ENCODE results near the gene MAPK10.
A peak's percentile ranks its signal among the peaks of the same experiment; 100 is the strongest.

The MAPK10 gene

DNA sequence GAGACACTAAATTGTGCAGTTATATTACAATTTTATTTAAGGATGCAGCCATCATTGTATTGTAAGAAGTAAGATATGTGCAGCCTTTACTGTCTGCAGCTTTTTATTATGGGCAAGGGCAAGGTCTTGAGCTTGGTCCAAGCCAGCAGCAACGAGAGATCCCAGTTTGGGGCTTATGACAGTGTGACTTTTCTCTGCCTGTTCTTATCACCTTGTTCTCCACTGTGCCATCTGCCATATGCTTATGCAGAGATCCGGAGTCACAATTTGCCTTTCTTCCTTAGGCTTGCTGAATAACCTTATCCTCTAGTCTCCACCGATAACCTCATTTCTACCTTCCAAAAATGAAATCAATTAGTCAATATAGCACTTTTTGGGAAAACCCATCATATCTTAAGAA lies 30.4 kb downstream of the MAPK10 start:
- TF ChIP-seq, protein P1, sequence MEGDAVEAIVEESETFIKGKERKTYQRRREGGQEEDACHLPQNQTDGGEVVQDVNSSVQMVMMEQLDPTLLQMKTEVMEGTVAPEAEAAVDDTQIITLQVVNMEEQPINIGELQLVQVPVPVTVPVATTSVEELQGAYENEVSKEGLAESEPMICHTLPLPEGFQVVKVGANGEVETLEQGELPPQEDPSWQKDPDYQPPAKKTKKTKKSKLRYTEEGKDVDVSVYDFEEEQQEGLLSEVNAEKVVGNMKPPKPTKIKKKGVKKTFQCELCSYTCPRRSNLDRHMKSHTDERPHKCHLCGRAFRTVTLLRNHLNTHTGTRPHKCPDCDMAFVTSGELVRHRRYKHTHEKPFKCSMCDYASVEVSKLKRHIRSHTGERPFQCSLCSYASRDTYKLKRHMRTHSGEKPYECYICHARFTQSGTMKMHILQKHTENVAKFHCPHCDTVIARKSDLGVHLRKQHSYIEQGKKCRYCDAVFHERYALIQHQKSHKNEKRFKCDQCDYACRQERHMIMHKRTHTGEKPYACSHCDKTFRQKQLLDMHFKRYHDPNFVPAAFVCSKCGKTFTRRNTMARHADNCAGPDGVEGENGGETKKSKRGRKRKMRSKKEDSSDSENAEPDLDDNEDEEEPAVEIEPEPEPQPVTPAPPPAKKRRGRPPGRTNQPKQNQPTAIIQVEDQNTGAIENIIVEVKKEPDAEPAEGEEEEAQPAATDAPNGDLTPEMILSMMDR (IDR thresholded peaks at IDR 0.05; ENCODE audit: insufficient read depth, missing control alignments) = no peak
- DNase-seq (ENCODE audit: insufficient read length, low spot score) (no peak), FAIRE-seq (no peak)

- no peak for DNase-seq (ENCODE audit: insufficient read length, low spot score)
- TF ChIP-seq, protein P1 (IDR thresholded peaks at IDR 0.05; ENCODE audit: insufficient read depth, missing control alignments) = no peak
- FAIRE-seq = no peak
These were observed 33.5 kb downstream of the MAPK10 start for GRCh38 chr4:86326400-86326799.

DNA sequence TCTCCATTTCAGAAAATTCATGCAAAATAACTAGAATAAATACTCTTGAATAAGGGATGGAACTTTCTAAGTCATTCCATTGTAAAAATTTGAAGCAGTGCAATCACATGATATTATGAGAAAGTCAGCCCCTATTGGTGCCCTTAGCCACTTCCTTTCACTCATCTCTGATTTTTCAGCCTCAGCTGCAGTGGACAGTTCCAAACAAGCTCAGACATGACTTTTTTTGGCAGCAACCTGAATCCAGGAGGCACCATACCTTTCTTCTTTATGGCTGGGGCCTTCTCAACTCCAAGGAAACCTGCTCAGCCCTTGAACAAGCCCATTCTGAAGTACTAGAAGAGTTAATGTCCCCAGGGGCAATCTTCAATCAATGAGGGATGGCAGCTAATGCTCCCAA lies 40.5 kb downstream of the MAPK10 start:
- TF ChIP-seq, protein P1 (IDR thresholded peaks at IDR 0.05; ENCODE audit: insufficient read depth, missing control alignments) = no peak
- no peak for DNase-seq (ENCODE audit: insufficient read length, low spot score)
- no peak for FAIRE-seq

DNA sequence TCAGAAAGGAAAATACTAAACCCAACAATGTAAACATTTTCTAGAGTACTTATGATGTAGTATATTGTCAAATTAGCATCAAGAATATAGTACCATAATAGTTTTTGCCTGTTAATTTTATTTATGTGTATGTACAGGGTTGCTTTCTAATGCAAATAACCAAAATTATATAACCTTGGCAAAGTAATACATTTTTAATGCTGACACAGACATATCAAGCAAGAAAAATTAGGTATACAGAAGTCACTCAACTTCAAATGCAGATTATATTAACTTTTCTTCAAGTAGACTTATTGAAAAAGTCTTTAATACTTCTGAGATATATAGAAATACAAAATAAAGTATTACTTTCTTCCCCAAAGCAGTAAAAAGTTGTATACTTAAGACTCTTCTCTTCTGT lies 44.3 kb downstream of the MAPK10 start:
- FAIRE-seq (no peak), DNase-seq (ENCODE audit: insufficient read length, low spot score) (no peak)
- TF ChIP-seq, protein P1 (IDR thresholded peaks at IDR 0.05; ENCODE audit: insufficient read depth, missing control alignments) = no peak

GRCh38 chr4:86313656-86314055 lies 46.2 kb downstream of the MAPK10 start:
- peak; percentile 6 for FAIRE-seq

DNA sequence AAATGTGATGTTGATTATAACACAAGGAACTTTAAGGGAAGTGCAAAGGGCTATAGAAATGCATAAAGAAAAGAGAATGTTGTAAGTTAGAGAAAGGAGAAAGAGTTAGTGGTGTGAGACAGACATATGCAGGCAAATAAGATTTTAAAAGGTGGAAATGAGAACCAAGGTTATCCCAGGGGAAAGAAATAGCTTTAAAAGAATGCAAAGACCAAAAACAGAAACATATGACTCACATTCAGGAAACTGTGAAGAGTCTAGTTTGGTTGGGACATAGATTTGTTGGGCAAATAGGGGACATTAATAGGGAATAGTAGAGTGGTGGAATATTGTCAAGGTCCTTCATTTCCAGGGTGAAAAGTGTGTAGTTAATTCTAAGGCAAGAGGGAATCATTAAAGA lies 52.4 kb downstream of the MAPK10 start:
- DNase-seq (ENCODE audit: insufficient read length, low spot score) (no peak), FAIRE-seq (no peak)
- TF ChIP-seq, protein P1 (IDR thresholded peaks at IDR 0.05; ENCODE audit: insufficient read depth, missing control alignments) = no peak

More at GRCh38 chr4:86313656-86314055, 46.2 kb downstream of the MAPK10 start:
- TF ChIP-seq, protein P1 (IDR thresholded peaks at IDR 0.05; ENCODE audit: insufficient read depth, missing control alignments) = no peak
- no peak for DNase-seq (ENCODE audit: insufficient read length, low spot score)

- TF ChIP-seq, protein P1 (IDR thresholded peaks at IDR 0.05; ENCODE audit: insufficient read depth, missing control alignments) = no peak
- no peak for FAIRE-seq
- DNase-seq (ENCODE audit: insufficient read length, low spot score) = no peak
These were observed 53.0 kb downstream of the MAPK10 start for GRCh38 chr4:86306816-86307215.

All from D721Med (cell line).